ENCODE data around the gene SEZ6.

DNA sequence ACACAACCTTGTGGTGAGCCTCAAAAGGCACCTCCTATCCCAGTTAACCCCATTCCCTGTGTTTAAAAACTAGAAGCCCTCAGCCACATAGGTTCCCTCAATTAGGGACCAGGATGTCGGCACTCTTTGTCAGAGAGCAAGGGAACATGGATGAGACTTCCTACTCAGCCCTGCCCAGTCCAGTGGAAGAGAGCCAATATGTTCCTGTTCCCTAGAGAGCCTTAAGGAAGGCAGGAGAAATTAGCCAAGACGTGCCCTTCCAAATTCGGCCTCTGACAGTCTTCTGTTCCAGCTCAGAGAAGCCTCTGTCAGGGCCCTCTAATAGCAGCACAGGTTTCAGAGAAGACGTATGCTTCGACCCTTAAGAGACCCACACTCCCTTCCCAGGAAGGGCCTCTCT lies 88.4 kb downstream of the SEZ6 start:
- TF ChIP-seq, protein P1, sequence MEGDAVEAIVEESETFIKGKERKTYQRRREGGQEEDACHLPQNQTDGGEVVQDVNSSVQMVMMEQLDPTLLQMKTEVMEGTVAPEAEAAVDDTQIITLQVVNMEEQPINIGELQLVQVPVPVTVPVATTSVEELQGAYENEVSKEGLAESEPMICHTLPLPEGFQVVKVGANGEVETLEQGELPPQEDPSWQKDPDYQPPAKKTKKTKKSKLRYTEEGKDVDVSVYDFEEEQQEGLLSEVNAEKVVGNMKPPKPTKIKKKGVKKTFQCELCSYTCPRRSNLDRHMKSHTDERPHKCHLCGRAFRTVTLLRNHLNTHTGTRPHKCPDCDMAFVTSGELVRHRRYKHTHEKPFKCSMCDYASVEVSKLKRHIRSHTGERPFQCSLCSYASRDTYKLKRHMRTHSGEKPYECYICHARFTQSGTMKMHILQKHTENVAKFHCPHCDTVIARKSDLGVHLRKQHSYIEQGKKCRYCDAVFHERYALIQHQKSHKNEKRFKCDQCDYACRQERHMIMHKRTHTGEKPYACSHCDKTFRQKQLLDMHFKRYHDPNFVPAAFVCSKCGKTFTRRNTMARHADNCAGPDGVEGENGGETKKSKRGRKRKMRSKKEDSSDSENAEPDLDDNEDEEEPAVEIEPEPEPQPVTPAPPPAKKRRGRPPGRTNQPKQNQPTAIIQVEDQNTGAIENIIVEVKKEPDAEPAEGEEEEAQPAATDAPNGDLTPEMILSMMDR (IDR thresholded peaks at IDR 0.05 in 4 of 5, conservative IDR thresholded peaks at IDR 0.05 in 1 of 5), result no peak
- no peak for TF ChIP-seq POLR2A (IDR thresholded peaks at IDR 0.05)

Measured in gastrocnemius medialis (tissue), 4 donors.